NCI-H1105 treated with DMSO at 0.1 percent for 48 hours (cell line): ENCODE measurements around the gene OR1F1.

Experiments
- DNase-seq: peaks from one replicate; lab custom pipeline; 2025; lab: John Stamatoyannopoulos, UW

OR1F1 gene

DNA sequence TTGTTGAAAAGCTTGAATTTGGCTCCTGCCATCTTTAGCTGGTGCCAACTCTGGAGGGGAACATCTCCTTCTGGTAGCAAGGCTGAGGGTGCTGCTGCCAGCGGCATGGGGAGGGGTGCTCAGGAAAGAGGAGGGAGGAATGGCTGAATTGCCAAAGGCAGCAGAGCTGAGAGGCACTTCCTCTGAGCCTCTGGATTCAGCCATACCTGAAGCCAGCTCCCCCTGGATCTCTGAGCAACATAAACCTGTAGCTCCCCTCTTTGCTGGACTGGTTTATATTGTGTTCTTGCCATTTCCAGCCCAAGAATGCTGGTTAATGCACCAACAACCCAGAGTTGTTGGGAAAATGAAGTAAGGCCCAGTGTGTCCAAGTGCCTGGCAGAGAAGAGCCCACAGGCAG, 61.0 kb downstream of the OR1F1 start:
- no peak for DNase-seq

GRCh38 chr16:3249451-3249850, 61.4 kb downstream of the OR1F1 start:
- no peak for DNase-seq

GRCh38 chr16:3252967-3253366, 65.0 kb downstream of the OR1F1 start:
- no peak for DNase-seq

GRCh38 chr16:3254309-3254708, 66.3 kb downstream of the OR1F1 start:
- no peak for DNase-seq
